PFSK-1 (cell line): Measurements from ENCODE around the gene PROX1.

Experiments
- FOXP2 ChIP-seq: optimal IDR thresholded peaks from 2 replicates; pipeline ENCODE3; 2011; ENCODE audit warnings: borderline replicate concordance, control low read depth, inconsistent platforms; ENCODE audit not compliant: insufficient read depth; ENCODE audit errors: extremely low read length, extremely low read depth
- POLR2AphosphoS5 ChIP-seq: IDR thresholded peaks from 2 replicates; pipeline ENCODE4 v1.6.1; 2012; ENCODE audit warnings: low read depth, mild to moderate bottlenecking, control low read depth, low read length, moderate library complexity
- REST ChIP-seq, 2 experiments: IDR thresholded peaks; 2 replicates each; pipeline versions ENCODE4 v1.6.1 to v1.8.0; 2011 to 2012; ENCODE audit warnings: low read depth in 2 of 2, low read length in 2 of 2, control low read depth in 1 of 2, inconsistent platforms in 1 of 2, mild to moderate bottlenecking in 1 of 2, moderate library complexity in 1 of 2; ENCODE audit not compliant: insufficient read depth in 1 of 2
- SIN3A ChIP-seq: IDR thresholded peaks from 2 replicates; pipeline ENCODE4 v1.6.1; 2012; ENCODE audit warnings: mild to moderate bottlenecking, low read length, moderate library complexity, borderline replicate concordance; ENCODE audit not compliant: insufficient read depth
- TAF1 ChIP-seq: IDR thresholded peaks from 2 replicates; pipeline ENCODE4 v1.6.1; 2012; ENCODE audit warnings: low read length, control low read depth, borderline replicate concordance; ENCODE audit not compliant: insufficient read depth

PROX1 gene

GRCh38 chr1:214067853-214068703, 80.3 kb downstream of the PROX1 start:
- TF ChIP-seq SIN3A (no peak), REST (IDR thresholded peaks at IDR 0.05; ENCODE audit: insufficient read depth in 1 of 2, low read depth in 2 of 2, low read length in 2 of 2) (no peak), POLR2AphosphoS5 (no peak), FOXP2 (no peak), TAF1 (no peak)

- TF ChIP-seq TAF1 = no peak
- TF ChIP-seq SIN3A = no peak
- no peak for TF ChIP-seq POLR2AphosphoS5
- no peak for TF ChIP-seq REST (IDR thresholded peaks at IDR 0.05; ENCODE audit: insufficient read depth in 1 of 2, low read depth in 2 of 2, low read length in 2 of 2)
- no peak for TF ChIP-seq FOXP2
Observed at GRCh38 chr1:214068979-214069378, 81.2 kb downstream of the PROX1 start.

GRCh38 chr1:214071469-214071868, 83.7 kb downstream of the PROX1 start:
- no peak for TF ChIP-seq SIN3A
- TF ChIP-seq FOXP2 = no peak
- no peak for TF ChIP-seq POLR2AphosphoS5
- TF ChIP-seq REST (IDR thresholded peaks at IDR 0.05; ENCODE audit: insufficient read depth in 1 of 2, low read depth in 2 of 2, low read length in 2 of 2) = no peak
- TF ChIP-seq TAF1 = no peak

GRCh38 chr1:214072426-214073157, 84.8 kb downstream of the PROX1 start:
- TF ChIP-seq SIN3A (no peak), TAF1 (no peak), POLR2AphosphoS5 (no peak), FOXP2 (no peak), REST (IDR thresholded peaks at IDR 0.05; ENCODE audit: insufficient read depth in 1 of 2, low read depth in 2 of 2, low read length in 2 of 2) (no peak)
